Measurements from ENCODE around the gene SRCAP.

SRCAP gene

DNA sequence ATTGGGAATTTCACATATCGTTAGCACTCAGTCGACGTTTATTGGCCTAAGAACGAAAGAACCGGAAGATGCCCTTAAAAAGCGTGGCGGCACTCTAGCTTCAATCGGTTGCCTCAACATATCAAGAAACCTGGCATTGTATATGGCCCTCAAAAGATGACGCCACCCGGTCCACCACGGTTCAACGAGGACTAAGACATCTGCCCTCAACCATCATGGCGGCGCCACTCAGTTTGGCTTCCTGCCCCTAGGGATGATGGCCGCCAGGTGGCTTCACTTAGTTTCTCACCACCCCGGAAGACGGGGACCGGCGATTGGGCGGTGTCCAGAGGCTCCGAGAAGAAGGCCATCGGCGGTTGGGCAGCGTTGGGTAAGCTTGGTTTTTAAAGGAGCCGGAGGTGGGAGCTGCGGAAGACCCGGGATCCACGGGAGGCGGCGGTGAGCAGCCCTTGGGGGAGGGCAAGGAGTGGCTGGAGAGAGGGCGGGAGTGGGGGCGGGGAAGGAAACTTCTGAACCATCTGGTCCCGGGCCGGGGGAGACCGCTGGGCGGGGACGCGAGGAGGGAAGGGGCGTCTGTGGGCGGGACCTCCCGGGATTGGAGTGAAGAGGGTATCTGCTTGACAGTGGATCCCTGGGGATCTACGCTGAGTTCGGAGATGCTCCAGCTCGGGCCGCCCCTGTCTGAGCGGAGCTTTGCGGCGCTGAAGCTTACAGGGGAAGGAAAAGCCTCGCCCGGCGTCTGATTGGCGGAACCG lies 48.4 kb upstream of the SRCAP start, which contains the start of gene PRR14 (continued):
- no peak for TF ChIP-seq ZNF274 (IDR thresholded peaks at IDR 0.05; ENCODE audit: low read length)
- TF ChIP-seq ZNF274 (tag by site-specific recombination; IDR thresholded peaks at IDR 0.05; ENCODE audit: borderline replicate concordance), result no peak
- TF ChIP-seq, protein P1, sequence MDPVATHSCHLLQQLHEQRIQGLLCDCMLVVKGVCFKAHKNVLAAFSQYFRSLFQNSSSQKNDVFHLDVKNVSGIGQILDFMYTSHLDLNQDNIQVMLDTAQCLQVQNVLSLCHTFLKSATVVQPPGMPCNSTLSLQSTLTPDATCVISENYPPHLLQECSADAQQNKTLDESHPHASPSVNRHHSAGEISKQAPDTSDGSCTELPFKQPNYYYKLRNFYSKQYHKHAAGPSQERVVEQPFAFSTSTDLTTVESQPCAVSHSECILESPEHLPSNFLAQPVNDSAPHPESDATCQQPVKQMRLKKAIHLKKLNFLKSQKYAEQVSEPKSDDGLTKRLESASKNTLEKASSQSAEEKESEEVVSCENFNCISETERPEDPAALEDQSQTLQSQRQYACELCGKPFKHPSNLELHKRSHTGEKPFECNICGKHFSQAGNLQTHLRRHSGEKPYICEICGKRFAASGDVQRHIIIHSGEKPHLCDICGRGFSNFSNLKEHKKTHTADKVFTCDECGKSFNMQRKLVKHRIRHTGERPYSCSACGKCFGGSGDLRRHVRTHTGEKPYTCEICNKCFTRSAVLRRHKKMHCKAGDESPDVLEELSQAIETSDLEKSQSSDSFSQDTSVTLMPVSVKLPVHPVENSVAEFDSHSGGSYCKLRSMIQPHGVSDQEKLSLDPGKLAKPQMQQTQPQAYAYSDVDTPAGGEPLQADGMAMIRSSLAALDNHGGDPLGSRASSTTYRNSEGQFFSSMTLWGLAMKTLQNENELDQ (tag by site-specific recombination; IDR thresholded peaks at IDR 0.05; ENCODE audit: low read depth), result no peak
- TF ChIP-seq, protein P2, sequence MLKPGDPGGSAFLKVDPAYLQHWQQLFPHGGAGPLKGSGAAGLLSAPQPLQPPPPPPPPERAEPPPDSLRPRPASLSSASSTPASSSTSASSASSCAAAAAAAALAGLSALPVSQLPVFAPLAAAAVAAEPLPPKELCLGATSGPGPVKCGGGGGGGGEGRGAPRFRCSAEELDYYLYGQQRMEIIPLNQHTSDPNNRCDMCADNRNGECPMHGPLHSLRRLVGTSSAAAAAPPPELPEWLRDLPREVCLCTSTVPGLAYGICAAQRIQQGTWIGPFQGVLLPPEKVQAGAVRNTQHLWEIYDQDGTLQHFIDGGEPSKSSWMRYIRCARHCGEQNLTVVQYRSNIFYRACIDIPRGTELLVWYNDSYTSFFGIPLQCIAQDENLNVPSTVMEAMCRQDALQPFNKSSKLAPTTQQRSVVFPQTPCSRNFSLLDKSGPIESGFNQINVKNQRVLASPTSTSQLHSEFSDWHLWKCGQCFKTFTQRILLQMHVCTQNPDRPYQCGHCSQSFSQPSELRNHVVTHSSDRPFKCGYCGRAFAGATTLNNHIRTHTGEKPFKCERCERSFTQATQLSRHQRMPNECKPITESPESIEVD (tag by site-specific recombination; IDR thresholded peaks at IDR 0.05), result no peak
- no peak for TF ChIP-seq ZNF223 (tag by site-specific recombination; IDR thresholded peaks at IDR 0.05)
- TF ChIP-seq HOXD13 (CRISPR knock-in tag; IDR thresholded peaks at IDR 0.05; ENCODE audit: borderline replicate concordance), result peak; percentile 100
- TF ChIP-seq, protein P3, sequence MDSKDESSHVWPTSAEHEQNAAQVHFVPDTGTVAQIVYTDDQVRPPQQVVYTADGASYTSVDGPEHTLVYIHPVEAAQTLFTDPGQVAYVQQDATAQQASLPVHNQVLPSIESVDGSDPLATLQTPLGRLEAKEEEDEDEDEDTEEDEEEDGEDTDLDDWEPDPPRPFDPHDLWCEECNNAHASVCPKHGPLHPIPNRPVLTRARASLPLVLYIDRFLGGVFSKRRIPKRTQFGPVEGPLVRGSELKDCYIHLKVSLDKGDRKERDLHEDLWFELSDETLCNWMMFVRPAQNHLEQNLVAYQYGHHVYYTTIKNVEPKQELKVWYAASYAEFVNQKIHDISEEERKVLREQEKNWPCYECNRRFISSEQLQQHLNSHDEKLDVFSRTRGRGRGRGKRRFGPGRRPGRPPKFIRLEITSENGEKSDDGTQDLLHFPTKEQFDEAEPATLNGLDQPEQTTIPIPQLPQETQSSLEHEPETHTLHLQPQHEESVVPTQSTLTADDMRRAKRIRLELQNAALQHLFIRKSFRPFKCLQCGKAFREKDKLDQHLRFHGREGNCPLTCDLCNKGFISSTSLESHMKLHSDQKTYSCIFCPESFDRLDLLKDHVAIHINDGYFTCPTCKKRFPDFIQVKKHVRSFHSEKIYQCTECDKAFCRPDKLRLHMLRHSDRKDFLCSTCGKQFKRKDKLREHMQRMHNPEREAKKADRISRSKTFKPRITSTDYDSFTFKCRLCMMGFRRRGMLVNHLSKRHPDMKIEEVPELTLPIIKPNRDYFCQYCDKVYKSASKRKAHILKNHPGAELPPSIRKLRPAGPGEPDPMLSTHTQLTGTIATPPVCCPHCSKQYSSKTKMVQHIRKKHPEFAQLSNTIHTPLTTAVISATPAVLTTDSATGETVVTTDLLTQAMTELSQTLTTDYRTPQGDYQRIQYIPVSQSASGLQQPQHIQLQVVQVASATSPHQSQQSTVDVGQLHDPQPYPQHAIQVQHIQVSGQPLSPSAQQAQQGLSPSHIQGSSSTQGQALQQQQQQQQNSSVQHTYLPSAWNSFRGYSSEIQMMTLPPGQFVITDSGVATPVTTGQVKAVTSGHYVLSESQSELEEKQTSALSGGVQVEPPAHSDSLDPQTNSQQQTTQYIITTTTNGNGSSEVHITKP (tag by site-specific recombination; IDR thresholded peaks at IDR 0.05), result peak; percentile 85
- TF ChIP-seq ZSCAN30 (tag by site-specific recombination; IDR thresholded peaks at IDR 0.05), result no peak
- peak; percentile 99 for TF ChIP-seq SP2 (tag by site-specific recombination; IDR thresholded peaks at IDR 0.05)
- TF ChIP-seq ZNF626 (tag by site-specific recombination; IDR thresholded peaks at IDR 0.05), result no peak
- TF ChIP-seq ZNF423 (tag by site-specific recombination; IDR thresholded peaks at IDR 0.05), result no peak
- no peak for TF ChIP-seq ZNF174 (tag by site-specific recombination; IDR thresholded peaks at IDR 0.05)
- TF ChIP-seq ZNF670 (tag by site-specific recombination; IDR thresholded peaks at IDR 0.05; ENCODE audit: low read depth), result no peak
- TF ChIP-seq ZNF843 (tag by site-specific recombination; IDR thresholded peaks at IDR 0.05), result no peak; the same call in 1 of the 2 replicates
- TF ChIP-seq ZNF350 (tag by site-specific recombination; IDR thresholded peaks at IDR 0.05), result no peak
- TF ChIP-seq, protein P4, sequence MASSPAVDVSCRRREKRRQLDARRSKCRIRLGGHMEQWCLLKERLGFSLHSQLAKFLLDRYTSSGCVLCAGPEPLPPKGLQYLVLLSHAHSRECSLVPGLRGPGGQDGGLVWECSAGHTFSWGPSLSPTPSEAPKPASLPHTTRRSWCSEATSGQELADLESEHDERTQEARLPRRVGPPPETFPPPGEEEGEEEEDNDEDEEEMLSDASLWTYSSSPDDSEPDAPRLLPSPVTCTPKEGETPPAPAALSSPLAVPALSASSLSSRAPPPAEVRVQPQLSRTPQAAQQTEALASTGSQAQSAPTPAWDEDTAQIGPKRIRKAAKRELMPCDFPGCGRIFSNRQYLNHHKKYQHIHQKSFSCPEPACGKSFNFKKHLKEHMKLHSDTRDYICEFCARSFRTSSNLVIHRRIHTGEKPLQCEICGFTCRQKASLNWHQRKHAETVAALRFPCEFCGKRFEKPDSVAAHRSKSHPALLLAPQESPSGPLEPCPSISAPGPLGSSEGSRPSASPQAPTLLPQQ (tag by site-specific recombination; IDR thresholded peaks at IDR 0.05), result no peak; the same call in 1 of the 2 replicates
- TF ChIP-seq, protein P5, sequence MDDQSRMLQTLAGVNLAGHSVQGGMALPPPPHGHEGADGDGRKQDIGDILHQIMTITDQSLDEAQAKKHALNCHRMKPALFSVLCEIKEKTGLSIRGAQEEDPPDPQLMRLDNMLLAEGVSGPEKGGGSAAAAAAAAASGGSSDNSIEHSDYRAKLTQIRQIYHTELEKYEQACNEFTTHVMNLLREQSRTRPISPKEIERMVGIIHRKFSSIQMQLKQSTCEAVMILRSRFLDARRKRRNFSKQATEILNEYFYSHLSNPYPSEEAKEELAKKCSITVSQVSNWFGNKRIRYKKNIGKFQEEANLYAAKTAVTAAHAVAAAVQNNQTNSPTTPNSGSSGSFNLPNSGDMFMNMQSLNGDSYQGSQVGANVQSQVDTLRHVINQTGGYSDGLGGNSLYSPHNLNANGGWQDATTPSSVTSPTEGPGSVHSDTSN (CRISPR knock-in tag; IDR thresholded peaks at IDR 0.05), result 0 out of 2 replicates have a peak, but pooled peaks have one; percentile 15
- no peak for TF ChIP-seq ZNF549 (tag by site-specific recombination; IDR thresholded peaks at IDR 0.05)
- peak; percentile 95 for TF ChIP-seq GLIS2 (tag by site-specific recombination; IDR thresholded peaks at IDR 0.05)
- peak; percentile 75 for TF ChIP-seq ZBTB21 (tag by site-specific recombination; IDR thresholded peaks at IDR 0.05)
- TF ChIP-seq HOXA7 (CRISPR knock-in tag; IDR thresholded peaks at IDR 0.05; ENCODE audit: borderline replicate concordance), result peak; percentile 91; the same call in 1 of the 2 replicates
- no peak for TF ChIP-seq ZNF132 (tag by site-specific recombination; IDR thresholded peaks at IDR 0.05; ENCODE audit: borderline replicate concordance)
- TF ChIP-seq ZNF2 (tag by site-specific recombination; IDR thresholded peaks at IDR 0.05), result peak; percentile 47
- TF ChIP-seq, protein P6, sequence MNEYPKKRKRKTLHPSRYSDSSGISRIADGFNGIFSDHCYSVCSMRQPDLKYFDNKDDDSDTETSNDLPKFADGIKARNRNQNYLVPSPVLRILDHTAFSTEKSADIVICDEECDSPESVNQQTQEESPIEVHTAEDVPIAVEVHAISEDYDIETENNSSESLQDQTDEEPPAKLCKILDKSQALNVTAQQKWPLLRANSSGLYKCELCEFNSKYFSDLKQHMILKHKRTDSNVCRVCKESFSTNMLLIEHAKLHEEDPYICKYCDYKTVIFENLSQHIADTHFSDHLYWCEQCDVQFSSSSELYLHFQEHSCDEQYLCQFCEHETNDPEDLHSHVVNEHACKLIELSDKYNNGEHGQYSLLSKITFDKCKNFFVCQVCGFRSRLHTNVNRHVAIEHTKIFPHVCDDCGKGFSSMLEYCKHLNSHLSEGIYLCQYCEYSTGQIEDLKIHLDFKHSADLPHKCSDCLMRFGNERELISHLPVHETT (tag by site-specific recombination; IDR thresholded peaks at IDR 0.05), result peak; percentile 92
- peak; percentile 55; the same call in 1 of the 2 replicates for TF ChIP-seq MZF1 (tag by site-specific recombination; IDR thresholded peaks at IDR 0.05; ENCODE audit: borderline replicate concordance)
- peak; percentile 100 for TF ChIP-seq ZNF561 (tag by site-specific recombination; IDR thresholded peaks at IDR 0.05; ENCODE audit: borderline replicate concordance)
- peak; percentile 96 for TF ChIP-seq ZNF341 (tag by site-specific recombination; IDR thresholded peaks at IDR 0.05; ENCODE audit: low read depth)
- no peak for TF ChIP-seq ZNF555 (tag by site-specific recombination; conservative IDR thresholded peaks at IDR 0.05)

Data from HEK293 (cell line).